ENCODE data around the gene PSMB2.
A peak's percentile ranks its signal among the peaks of the same experiment; 100 is the strongest.

Gene PSMB2

DNA sequence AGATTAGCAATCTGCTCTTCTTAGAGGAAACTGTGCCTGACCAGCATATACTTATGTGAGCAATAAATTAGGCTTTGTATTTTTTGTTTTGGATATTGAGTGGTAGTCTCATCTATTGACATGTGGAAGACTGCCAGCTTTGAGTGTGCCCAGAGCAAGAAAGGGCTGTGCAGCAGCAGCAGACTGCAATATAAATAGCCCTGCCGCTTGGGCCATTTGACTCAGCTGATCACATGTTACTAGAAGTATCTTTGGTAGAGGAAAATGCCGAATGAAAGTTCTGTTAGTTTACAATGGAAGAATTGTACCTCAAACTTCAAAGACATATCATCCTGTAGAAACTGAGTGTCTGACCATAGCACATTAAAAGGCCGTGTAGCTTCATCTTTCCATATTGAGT lies 9.1 kb upstream of the PSMB2 start:
- no peak for DNase-seq (ENCODE audit: low read depth)
- H3K4me3 ChIP-seq (ENCODE audit: control insufficient read depth, low read depth, low read length), result no peak overlapping the region
- TF ChIP-seq, protein P1, sequence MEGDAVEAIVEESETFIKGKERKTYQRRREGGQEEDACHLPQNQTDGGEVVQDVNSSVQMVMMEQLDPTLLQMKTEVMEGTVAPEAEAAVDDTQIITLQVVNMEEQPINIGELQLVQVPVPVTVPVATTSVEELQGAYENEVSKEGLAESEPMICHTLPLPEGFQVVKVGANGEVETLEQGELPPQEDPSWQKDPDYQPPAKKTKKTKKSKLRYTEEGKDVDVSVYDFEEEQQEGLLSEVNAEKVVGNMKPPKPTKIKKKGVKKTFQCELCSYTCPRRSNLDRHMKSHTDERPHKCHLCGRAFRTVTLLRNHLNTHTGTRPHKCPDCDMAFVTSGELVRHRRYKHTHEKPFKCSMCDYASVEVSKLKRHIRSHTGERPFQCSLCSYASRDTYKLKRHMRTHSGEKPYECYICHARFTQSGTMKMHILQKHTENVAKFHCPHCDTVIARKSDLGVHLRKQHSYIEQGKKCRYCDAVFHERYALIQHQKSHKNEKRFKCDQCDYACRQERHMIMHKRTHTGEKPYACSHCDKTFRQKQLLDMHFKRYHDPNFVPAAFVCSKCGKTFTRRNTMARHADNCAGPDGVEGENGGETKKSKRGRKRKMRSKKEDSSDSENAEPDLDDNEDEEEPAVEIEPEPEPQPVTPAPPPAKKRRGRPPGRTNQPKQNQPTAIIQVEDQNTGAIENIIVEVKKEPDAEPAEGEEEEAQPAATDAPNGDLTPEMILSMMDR (IDR thresholded peaks at IDR 0.05; ENCODE audit: control insufficient read depth, insufficient read depth, low read depth, low read length, missing control alignments), result no peak

DNA sequence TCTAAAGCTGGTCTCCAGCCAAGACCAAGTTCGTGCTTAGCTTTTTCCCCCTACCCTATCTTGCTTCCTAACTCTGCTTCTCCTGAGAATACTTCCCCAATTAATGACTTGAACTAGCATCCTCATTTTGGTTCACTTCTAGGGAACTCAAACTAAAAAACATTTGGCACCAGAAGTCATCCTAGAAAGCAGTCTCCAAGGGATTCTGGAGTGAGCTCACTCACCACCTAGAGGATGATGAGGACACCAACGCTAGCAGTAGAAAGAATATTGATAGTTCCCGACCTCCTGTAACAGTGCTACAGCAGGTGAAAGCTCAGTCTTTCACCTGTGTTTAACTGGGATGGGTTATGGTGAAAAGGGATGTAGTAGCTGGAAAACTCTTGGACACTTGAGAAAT lies 4.7 kb upstream of the PSMB2 start:
- DNase-seq (ENCODE audit: low read depth), result no peak
- H3K4me3 ChIP-seq (ENCODE audit: control insufficient read depth, low read depth, low read length), result no peak overlapping the region
- TF ChIP-seq, protein P1 (IDR thresholded peaks at IDR 0.05; ENCODE audit: control insufficient read depth, insufficient read depth, low read depth, low read length, missing control alignments), result peak; percentile 28

- DNase-seq (ENCODE audit: low read depth), result no peak
- TF ChIP-seq, protein P1 (IDR thresholded peaks at IDR 0.05; ENCODE audit: control insufficient read depth, insufficient read depth, low read depth, low read length, missing control alignments), result no peak
- no peak overlapping the region for H3K4me3 ChIP-seq (ENCODE audit: control insufficient read depth, low read depth, low read length)
Observed at GRCh38 chr1:35644204-35644603, 2.9 kb upstream of the PSMB2 start.

GRCh38 chr1:35642471-35642955 lies 1.2 kb upstream of the PSMB2 start:
- peak overlapping the region; percentile 87 for H3K4me3 ChIP-seq (ENCODE audit: control insufficient read depth, low read depth, low read length)
- TF ChIP-seq, protein P1 (IDR thresholded peaks at IDR 0.05; ENCODE audit: control insufficient read depth, insufficient read depth, low read depth, low read length, missing control alignments), result no peak
- no peak for DNase-seq (ENCODE audit: low read depth)

GRCh38 chr1:35640380-35641232 lies 720 bp downstream of the PSMB2 start:
- H3K4me3 ChIP-seq (ENCODE audit: control insufficient read depth, low read depth, low read length), result peak overlapping the region; percentile 87
- TF ChIP-seq, protein P1 (IDR thresholded peaks at IDR 0.05; ENCODE audit: control insufficient read depth, insufficient read depth, low read depth, low read length, missing control alignments), result no peak
- DNase-seq (ENCODE audit: low read depth), result no peak

DNA sequence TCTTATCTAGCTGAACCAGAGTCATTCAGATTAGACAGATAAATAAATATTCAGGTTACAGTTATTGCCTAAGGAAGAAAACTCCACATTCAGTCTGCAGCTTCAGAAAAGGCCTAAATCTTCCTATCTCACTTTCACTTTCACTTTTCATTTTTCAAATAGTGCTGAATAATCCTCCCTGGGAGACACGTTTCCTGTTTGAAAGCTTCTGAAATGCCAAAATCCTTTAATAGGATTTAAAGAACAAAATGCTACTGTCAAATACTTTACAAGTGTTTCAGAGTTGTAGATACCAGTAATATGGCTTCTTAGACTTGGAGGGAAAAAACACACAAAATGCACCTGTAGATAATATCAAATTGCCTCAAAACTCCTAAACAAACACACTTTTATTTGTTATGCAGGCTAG lies 3.9 kb downstream of the PSMB2 start:
- H3K4me3 ChIP-seq (ENCODE audit: control insufficient read depth, low read depth, low read length), result peak overlapping the region; percentile 17
- TF ChIP-seq, protein P1 (IDR thresholded peaks at IDR 0.05; ENCODE audit: control insufficient read depth, insufficient read depth, low read depth, low read length, missing control alignments), result no peak
- DNase-seq (ENCODE audit: low read depth), result peak; percentile 38

Data from AG09309 (cell line).